ENCODE data around the gene UBXN6. TPM values are rescaled to one million over a fixed set of nuclear protein-coding genes. Genes with fewer than 3 reads are reported as not detected.

The UBXN6 gene
- total and polyA plus RNA-seq, 2 of the 8 experiments (the other 6 are each of a cell fraction or from before 2014, with no cell fraction given) = 28.0 to 43.8 TPM

- POLR2A ChIA-PET (ENCODE audit: partially characterized antibody) = interaction anchor here (0.5 to 1.8 kb wide), 18 partner anchors 9 to 260 kb away, joined by 3 to 6 read pairs (median 3); partner anchors contain the start of genes PLIN4 and PLIN5
- WGBS, 2 experiments (ENCODE audit: extremely low coverage in 1 of 2, insufficient coverage in 1 of 2, insufficient read length in 1 of 2, insufficient replicate concordance in 2 of 2, low coverage in 1 of 2, low lambda C conversion rate in 2 of 2, missing lambda C conversion rate in 1 of 2) = 23% methylated on average over 18 of the region's 23 CpGs; no CpG with 5 or more reads in 1 of the 2 experiments
- H3K79me2 ChIP-seq (ENCODE audit: control insufficient read depth in 1 of 2, insufficient read depth in 2 of 2, low read length in 2 of 2) = peaks cover 14 to 35% of the 10 kb centered on the region in 2 experiments; a peak in 3 of 4 replicates
These were observed 16.3 kb upstream of the UBXN6 start for GRCh38 chr19:4473763-4474513.

More at GRCh38 chr19:4473763-4474513, 16.3 kb upstream of the UBXN6 start:
- H3K9me3 ChIP-seq (ENCODE audit: insufficient read depth in 2 of 2, low read depth in 1 of 2, low read length in 1 of 2) = no peaks in the 10 kb centered on the region
- peak overlapping the region; percentile 64 for H4K5ac ChIP-seq (ENCODE audit: insufficient read length, low read depth, low read length)
- H2BK12ac ChIP-seq (ENCODE audit: low read depth, low read length) = no peak overlapping the region
- no peak overlapping the region for H3K18ac ChIP-seq (ENCODE audit: extremely low read depth, low read length)
- TF ChIP-seq SP2 (IDR thresholded peaks at IDR 0.05; ENCODE audit: low read length) = no peak
- peak; percentile 26; the same call in 1 of the 2 replicates for TF ChIP-seq TEAD4 (IDR thresholded peaks at IDR 0.05; ENCODE audit: low read depth, low read length)
- TF ChIP-seq TCF12 (IDR thresholded peaks at IDR 0.05; ENCODE audit: low read depth, low read length) = no peak
- peaks cover 17% of the 10 kb centered on the region; the same call in 1 of the 2 replicates for H3K79me1 ChIP-seq (ENCODE audit: low read depth, low read length)
- no peak overlapping the region for H2BK20ac ChIP-seq (ENCODE audit: low read length)
- H3K4me1 ChIP-seq (replicated peaks in 1 of 4; ENCODE audit: control insufficient read depth in 3 of 4, insufficient read depth in 4 of 4, low read length in 3 of 4) = peaks cover 0 to 16% (median 11%) of the 10 kb centered on the region in 4 experiments; a peak in 5 of 7 replicates
- H2AK5ac ChIP-seq (ENCODE audit: low read depth, low read length) = no peak overlapping the region
- H2AFZ ChIP-seq (ENCODE audit: low read length) = peak overlapping the region; percentile 76
- H2BK5ac ChIP-seq (ENCODE audit: low read depth, low read length) = peak overlapping the region; percentile 63; the same call in 1 of the 2 replicates
- no peak overlapping the region for H2BK15ac ChIP-seq (ENCODE audit: low read length)
- H2BK120ac ChIP-seq (replicated peaks; ENCODE audit: low read depth, low read length) = no peak overlapping the region
- no peak for FAIRE-seq
- peak overlapping the region; percentile 75 for H3K4ac ChIP-seq (replicated peaks; ENCODE audit: insufficient read length, low read depth, low read length)
- H4K20me1 ChIP-seq (replicated peaks in 1 of 2; ENCODE audit: control insufficient read depth in 1 of 2, insufficient read depth in 2 of 2, low read length in 2 of 2) = peaks cover 0 to 15% of the 10 kb centered on the region in 2 experiments
- H3K9ac ChIP-seq (replicated peaks in 1 of 4; ENCODE audit: extremely low read depth in 1 of 4, low read depth in 3 of 4, low read length in 3 of 4) = peak overlapping the region in 3 of 4 experiments; percentile 36 to 54 (median 45); a peak in 6 of 7 replicates
- H4K91ac ChIP-seq (replicated peaks; ENCODE audit: insufficient read length, low read length) = no peak overlapping the region
- peaks cover 22% of the 10 kb centered on the region for H3K23me2 ChIP-seq (ENCODE audit: low read depth, low read length)
- H4K8ac ChIP-seq (ENCODE audit: extremely low read depth, insufficient read depth, low read length) = no peak overlapping the region
- peak in 1 of 2 experiments; percentile 52 for DNase-seq (ENCODE audit: low read depth in 1 of 2, low spot score in 2 of 2)
- H3K14ac ChIP-seq (ENCODE audit: insufficient read length) = no peak overlapping the region
- H3K56ac ChIP-seq (replicated peaks; ENCODE audit: insufficient read length, low read depth, low read length) = peak overlapping the region; percentile 73
- peak overlapping the region; percentile 69 to 99 (median 74) for H3K4me3 ChIP-seq (ENCODE audit: extremely low read depth in 1 of 4, insufficient read depth in 2 of 4, low read depth in 3 of 4, low read length in 4 of 4)
- H3K36me3 ChIP-seq (ENCODE audit: control insufficient read depth in 2 of 4, insufficient read depth in 4 of 4, low read length in 3 of 4) = peaks cover 8 to 27% (median 17%) of the 10 kb centered on the region in 4 experiments; a peak in 7 of 8 replicates
- H3K4me2 ChIP-seq (ENCODE audit: insufficient read depth in 1 of 2, low read depth in 2 of 2, low read length in 2 of 2) = peak overlapping the region; percentile 81 to 95
- CTCF ChIA-PET (ENCODE audit: partially characterized antibody) = interaction anchor here (0.9 to 2.1 kb wide), 8 partner anchors 20 to 552 kb away, joined by 3 to 5 read pairs (median 4); no protein-coding TSS in a partner anchor
- peak overlapping the region; percentile 43; the same call in 1 of the 2 replicates for H3K27ac ChIP-seq (ENCODE audit: low read depth, low read length)
- H3K23ac ChIP-seq (ENCODE audit: insufficient read length) = no peak overlapping the region
- no peaks in the 10 kb centered on the region; a peak in 1 of 7 replicates for H3K27me3 ChIP-seq (replicated peaks in 1 of 4; ENCODE audit: control insufficient read depth in 3 of 4, extremely low read depth in 1 of 4, insufficient read depth in 3 of 4, low read length in 3 of 4)
